Stimulated activated CD8-positive, alpha-beta memory T cell treated with anti-CD3 and anti-CD28 coated beads, Interleukin-12 subunit alpha, Interleukin-12 subunit beta, amount 100 ng/mL, for 24 hours (primary cell): ENCODE results near the gene RAB3B.
"Not testable (repeated sequence)": the region's sequence is repeated elsewhere in the genome, so short reads cannot be mapped to it uniquely, and the experiment has no call there.

Experiments used
- DNase-seq: peaks from one replicate; pipeline ENCODE4 v3.0.0-alpha.2; 2020; ENCODE audit errors: extremely low read depth

Gene RAB3B

DNA sequence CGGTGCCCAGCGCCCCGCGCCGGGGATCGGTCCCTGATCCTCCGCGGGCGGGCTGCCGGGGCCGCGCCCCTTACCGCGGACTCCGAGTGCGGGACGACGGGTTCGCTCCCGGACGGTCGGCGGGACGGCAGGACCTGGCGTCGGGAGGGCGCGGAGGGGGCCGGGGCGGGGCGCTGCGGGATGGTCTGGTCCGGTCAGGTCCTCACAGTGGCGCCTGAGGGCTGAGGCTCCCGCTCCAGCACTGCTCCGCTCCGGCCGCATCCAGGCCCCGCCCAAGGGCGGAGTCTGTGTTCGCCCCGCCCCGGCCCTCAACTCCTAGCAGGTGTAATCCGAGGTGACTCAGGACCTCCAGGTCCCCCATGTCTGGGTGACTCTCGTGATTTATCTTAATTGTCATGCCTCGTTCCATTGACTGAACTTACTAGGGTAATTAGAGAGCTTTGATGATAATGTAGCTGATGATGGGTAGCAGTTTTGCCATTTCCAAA lies at the start of gene RAB3B:
Gene RAB3B, minus strand, starts transcription at position 223 of the 488 bp plus-strand sequence. CDS start 13,583 bp downstream, outside the sequence.
- peak; percentile 44 for DNase-seq

- DNase-seq: no peak
Measured at GRCh38 chr1:52037909-52038308, 47.4 kb upstream of the RAB3B start.

GRCh38 chr1:52037402-52037814 lies 46.9 kb upstream of the RAB3B start:
- no peak for DNase-seq

DNA sequence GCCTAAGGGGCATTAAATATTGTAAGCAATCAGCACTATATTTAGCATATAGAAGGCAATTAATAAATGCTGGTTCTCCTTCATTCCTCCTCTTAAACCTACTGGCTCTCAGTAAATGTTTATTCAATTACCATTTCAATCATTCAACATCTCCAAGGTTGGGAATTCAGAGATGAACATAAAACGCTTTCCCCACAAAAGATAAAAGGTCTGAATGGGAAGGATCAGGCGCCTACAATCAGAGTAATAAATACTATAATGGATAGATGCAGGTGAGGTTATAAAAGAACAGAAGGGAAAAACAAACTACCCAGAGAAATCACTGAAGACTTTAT lies 43.5 kb upstream of the RAB3B start:
- no peak for DNase-seq

- DNase-seq: peak; percentile 63
Measured at GRCh38 chr1:52033190-52034049, 42.9 kb upstream of the RAB3B start, which contains the start of gene KTI12. Gene KTI12 (minus strand): TSS chr1:52033810. CDS start chr1:52033761, 49 bp downstream.

DNA sequence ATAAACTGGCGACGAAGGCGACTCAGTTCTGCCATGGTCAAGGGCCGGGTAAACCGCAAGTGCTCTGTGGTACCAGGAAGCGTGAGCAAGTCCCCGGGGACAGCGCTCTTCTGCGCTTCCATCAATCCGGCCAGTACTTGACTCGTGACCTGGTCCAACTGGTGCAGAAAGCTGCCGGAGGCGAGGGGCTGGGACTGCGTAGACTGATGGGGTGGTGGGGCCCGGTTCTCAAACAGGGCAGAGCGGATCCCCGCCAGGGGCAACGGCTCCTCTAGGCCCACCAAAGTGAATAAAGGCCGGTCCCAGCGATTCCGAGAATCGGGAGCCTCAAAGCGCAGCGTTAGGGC lies 42.3 kb upstream of the RAB3B start:
- DNase-seq: no peak

DNA sequence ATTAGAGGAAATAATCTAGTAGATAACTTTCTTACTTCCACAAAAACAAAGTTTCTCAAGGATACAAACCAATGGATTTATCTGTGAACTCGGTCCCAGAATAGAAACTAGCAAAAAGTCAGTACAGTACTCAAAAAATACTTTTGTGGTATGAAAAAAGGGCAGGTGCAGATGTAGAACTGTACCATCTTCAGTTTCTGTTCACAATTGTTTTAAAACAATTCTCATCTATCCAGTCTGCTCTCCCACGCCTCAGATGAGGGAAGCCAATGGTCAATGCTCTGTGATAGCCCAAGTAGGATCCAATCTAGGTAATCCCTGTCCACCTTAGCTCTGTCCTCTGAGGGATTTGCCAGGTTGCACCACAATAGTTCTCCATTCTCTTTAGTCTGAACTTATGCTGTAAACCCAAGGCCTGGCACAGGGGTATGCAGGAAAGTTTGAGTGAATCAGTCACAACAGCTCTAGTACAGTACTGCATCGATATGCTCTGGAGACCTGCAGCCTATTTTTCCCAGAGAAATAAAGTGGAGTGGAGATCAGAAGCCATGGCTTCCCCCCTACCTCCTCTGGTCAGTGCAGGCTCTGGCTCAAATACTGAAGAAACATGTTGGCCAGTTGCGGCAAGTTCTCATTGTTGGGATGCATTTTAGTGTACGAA lies 41.8 kb upstream of the RAB3B start:
- DNase-seq: no peak

DNA sequence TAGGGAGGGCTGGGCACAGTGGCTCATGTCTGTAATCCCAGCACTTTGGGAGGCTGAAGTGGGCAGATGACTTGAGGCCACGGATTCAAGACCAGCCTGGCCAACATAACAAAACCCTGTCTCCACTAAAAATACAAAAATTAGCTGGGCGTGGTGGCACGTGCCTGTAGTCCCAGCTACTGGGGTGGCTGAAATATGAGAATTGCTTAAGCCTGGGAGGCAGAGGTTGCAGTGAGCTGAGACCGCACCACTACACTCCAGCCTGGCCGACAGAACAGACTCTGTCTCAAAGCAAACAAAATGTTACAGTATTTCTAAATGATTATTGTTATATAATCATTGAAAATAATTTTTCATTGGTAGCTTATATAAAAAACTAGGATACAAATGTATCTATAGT lies 38.3 kb upstream of the RAB3B start:
- DNase-seq: not testable (repeated sequence)

DNA sequence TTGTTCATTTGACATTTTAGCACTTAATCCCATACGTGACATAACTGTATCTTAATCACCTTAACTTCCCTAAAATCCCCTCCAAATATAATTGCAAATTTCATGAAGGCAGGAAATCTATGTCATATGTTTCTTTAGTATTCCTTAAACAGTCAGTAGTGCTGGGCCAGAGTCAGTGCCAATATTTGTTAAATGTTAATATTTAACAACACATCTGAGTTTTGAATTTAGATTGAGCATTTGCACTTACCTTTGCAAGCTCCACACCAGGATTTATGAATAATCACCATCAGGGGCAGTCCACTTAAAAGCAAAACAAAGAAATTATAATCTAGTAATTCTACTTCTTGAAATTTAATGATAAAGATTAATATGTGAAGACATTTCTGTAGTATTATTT lies 37.8 kb upstream of the RAB3B start:
- DNase-seq: no peak

- no peak for DNase-seq
Measured at GRCh38 chr1:52026278-52026677, 35.8 kb upstream of the RAB3B start.

DNA sequence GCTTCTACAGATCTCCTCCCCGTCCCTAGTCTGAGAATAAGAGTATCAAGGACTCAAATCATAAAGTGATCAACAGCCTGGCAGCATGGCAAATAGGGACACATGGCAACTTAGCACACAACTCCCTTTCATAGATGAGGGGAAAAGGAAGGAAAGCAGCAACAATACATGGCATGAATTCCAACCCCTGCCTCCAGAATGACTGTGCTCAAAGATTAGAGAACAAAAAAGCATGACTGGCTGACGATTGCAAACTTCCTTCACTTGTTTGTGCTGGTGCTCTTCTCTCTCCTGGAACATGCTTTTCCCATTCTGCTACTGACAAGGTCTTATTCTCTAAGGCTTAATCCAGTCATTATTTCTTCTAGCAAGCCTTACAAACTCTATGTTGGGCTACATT lies 31.6 kb upstream of the RAB3B start:
- DNase-seq: no peak

- no peak for DNase-seq
Measured at GRCh38 chr1:52008071-52008809, 17.7 kb upstream of the RAB3B start.

GRCh38 chr1:52007215-52008002 lies 16.9 kb upstream of the RAB3B start:
- no peak for DNase-seq

DNA sequence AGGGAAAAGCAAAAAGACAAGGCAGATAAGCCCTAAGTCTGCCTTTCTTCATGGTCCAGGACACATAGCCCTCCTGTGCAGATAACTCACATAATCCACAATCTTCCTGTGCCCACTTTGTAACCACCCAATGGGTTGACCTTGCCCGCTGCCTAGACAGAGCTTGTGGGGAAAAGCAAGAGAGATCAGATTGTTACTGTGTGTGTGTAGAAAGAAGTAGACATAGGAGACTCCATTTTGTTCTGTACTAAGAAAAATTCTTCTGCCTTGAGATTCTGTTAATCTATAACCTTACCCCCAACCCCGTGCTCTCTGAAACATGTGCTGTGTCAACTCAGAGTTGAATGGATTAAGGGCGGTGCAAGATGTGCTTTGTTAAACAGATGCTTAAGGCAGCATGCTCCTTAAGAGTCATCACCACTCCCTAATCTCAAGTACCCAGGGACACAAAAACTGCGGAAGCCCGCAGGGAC lies 15.6 kb upstream of the RAB3B start:
- DNase-seq: not testable (repeated sequence)

DNA sequence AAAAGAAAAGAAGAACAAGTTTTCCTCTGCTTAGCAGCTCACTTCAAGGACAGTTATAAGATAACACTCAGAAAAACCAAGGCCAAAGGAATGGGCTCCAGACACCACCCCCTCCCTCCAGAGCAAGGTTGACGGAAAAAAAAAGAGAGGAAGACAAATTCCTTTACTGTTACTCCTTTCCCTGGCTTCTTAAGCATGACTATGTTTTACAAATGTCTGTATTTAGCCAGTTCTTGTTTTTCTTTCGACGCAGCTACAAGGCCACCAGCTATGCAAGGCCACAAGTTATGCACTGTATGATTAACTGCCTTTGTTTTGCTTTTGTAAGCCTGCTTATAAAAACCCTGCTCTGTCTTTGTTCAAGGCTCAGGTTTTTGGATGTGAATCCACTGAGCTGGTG lies 15.0 kb upstream of the RAB3B start:
- DNase-seq: not testable (repeated sequence)

GRCh38 chr1:52003877-52004276 lies 13.4 kb upstream of the RAB3B start:
- no peak for DNase-seq

GRCh38 chr1:52002038-52002917 lies 11.8 kb upstream of the RAB3B start:
- DNase-seq: peak; percentile 9

DNA sequence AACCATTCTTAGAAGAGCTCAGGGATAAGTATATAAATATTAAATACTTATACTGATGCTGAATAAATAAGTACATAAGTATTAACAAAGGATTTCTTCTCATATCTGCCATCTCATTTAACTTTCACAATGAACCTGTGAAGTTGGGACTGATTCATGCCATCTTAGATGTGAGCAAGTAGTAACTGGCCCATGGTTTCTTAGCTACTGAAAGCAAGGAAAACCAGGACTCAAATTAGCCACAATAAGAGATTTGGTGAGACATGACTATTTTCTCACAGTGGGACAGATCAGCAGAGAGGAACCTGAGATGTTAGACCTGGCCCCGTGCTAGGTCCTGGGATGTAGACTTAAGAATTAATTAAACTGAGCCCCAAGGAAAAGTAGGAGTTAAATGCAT lies 8.2 kb upstream of the RAB3B start:
- no peak for DNase-seq

GRCh38 chr1:51997974-51998382 lies 7.5 kb upstream of the RAB3B start:
- DNase-seq: no peak
